Parathyroid adenoma (tissue), 2 donors: Measurements from ENCODE around the gene ENKUR.
"Not testable (repeated sequence)": the region's sequence is repeated elsewhere in the genome, so short reads cannot be mapped to it uniquely, and the experiment has no call there.

Experiments used
- H2AFZ ChIP-seq: fragments of 300-600 bp; sonication (generic); one replicate; pipeline ENCODE4 v1.7.0; 2017; ENCODE audit warnings: antibody characterized with exemption, mild to moderate bottlenecking
- H3K27ac ChIP-seq: fragments of 300-600 bp; sonication (generic); one replicate; pipeline ENCODE4 v1.7.0; 2017
- H3K27me3 ChIP-seq: fragments of 300-600 bp; sonication (generic); one replicate; pipeline ENCODE4 v1.7.0; 2017; ENCODE audit warnings: low read length; ENCODE audit not compliant: control insufficient read depth, insufficient read depth
- H3K36me3 ChIP-seq: fragments of 300-600 bp; sonication (generic); one replicate; pipeline ENCODE4 v1.7.0; 2017; ENCODE audit warnings: low read length; ENCODE audit not compliant: control insufficient read depth, insufficient read depth
- H3K4me1 ChIP-seq: fragments of 300-600 bp; sonication (generic); one replicate; pipeline ENCODE4 v1.7.0; 2017; ENCODE audit warnings: control low read depth
- H3K4me2 ChIP-seq: fragments of 300-600 bp; sonication (generic); one replicate; pipeline ENCODE4 v1.7.0; 2017; ENCODE audit warnings: low read length
- H3K4me3 ChIP-seq: fragments of 300-600 bp; sonication (generic); one replicate; pipeline ENCODE4 v1.7.0; 2017; ENCODE audit warnings: low read depth, low read length
- H3K79me2 ChIP-seq: fragments of 300-600 bp; sonication (generic); one replicate; pipeline ENCODE4 v1.7.0; 2017; ENCODE audit warnings: control low read depth
- H3K9ac ChIP-seq: fragments of 300-600 bp; sonication (generic); one replicate; pipeline ENCODE4 v1.7.0; 2017; ENCODE audit warnings: mild to moderate bottlenecking
- H3K9me3 ChIP-seq: fragments of 300-600 bp; sonication (generic); one replicate; pipeline ENCODE4 v1.7.0; 2017; ENCODE audit warnings: low read length; ENCODE audit not compliant: control insufficient read depth
- TF ChIP-seq, protein P1 (sequence below): fragments of 300-600 bp; sonication (generic); IDR thresholded peaks from one replicate; pipeline ENCODE4 v1.7.0; 2017; ENCODE audit warnings: antibody characterized with exemption, mild to moderate bottlenecking
- donor health status: primary hyperparathyroidism.

The ENKUR gene

DNA sequence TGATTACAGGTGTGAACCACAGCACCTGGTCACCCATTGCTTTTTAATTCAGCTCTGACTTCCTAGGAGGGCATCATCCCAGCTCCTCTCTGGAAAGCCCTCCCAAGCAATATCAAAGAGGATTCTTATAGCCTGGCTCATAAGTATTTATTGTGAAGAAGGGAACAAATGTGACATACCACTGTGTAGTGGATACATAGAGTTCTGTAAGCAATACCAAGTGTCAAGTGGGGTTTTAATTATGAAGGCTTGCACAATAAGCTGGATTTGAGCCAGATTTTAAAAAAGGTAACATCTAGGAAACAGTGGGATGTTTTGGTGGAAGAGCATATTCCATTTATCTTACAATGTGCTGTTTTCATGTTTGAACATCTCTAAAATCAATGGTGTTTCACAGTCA lies 44.6 kb downstream of the ENKUR start:
- Histone ChIP-seq H2AFZ (no peak overlapping the region), H3K27me3 (no peaks in the 10 kb centered on the region), H3K27ac (no peak overlapping the region), H3K4me1 (no peaks in the 10 kb centered on the region), H3K9me3 (no peaks in the 10 kb centered on the region), H3K36me3 (no peaks in the 10 kb centered on the region), H3K4me2 (no peak overlapping the region), H3K4me3 (no peak overlapping the region), H3K9ac (no peak overlapping the region), H3K79me2 (no peaks in the 10 kb centered on the region)
- TF ChIP-seq, protein P1, sequence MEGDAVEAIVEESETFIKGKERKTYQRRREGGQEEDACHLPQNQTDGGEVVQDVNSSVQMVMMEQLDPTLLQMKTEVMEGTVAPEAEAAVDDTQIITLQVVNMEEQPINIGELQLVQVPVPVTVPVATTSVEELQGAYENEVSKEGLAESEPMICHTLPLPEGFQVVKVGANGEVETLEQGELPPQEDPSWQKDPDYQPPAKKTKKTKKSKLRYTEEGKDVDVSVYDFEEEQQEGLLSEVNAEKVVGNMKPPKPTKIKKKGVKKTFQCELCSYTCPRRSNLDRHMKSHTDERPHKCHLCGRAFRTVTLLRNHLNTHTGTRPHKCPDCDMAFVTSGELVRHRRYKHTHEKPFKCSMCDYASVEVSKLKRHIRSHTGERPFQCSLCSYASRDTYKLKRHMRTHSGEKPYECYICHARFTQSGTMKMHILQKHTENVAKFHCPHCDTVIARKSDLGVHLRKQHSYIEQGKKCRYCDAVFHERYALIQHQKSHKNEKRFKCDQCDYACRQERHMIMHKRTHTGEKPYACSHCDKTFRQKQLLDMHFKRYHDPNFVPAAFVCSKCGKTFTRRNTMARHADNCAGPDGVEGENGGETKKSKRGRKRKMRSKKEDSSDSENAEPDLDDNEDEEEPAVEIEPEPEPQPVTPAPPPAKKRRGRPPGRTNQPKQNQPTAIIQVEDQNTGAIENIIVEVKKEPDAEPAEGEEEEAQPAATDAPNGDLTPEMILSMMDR = no peak

- Histone ChIP-seq H3K4me1 (no peaks in the 10 kb centered on the region), H3K4me2 (no peak overlapping the region), H3K27ac (no peak overlapping the region)
These were observed 46.1 kb downstream of the ENKUR start for GRCh38 chr10:24969841-24970281.

DNA sequence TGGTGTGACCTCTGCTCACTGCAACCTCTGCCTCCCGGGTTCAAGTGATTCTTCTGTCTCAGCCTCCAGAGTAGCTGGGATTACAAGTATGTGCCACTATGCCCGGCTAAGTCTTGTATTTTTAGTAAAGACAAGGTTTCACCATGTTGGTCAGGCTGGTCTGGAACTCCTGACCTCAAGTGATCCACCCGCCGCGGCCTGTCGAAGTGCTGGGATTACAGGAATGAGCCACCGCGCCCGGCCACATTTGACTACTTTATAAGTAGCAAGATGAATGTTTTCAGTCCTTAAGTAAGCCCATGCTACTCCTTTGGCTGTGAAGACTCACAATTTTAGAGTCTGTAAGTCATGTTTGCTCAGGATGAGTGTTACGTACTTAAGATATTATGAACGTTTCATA lies 47.0 kb downstream of the ENKUR start:
- H3K27ac ChIP-seq, H3K36me3 ChIP-seq, H3K9me3 ChIP-seq, H3K4me2 ChIP-seq, H3K27me3 ChIP-seq, H2AFZ ChIP-seq, H3K4me3 ChIP-seq, H3K4me1 ChIP-seq, H3K9ac ChIP-seq, H3K79me2 ChIP-seq: not testable (repeated sequence)

More at GRCh38 chr10:24969841-24970281, 46.1 kb downstream of the ENKUR start:
- Histone ChIP-seq H3K36me3 (no peaks in the 10 kb centered on the region), H2AFZ (no peak overlapping the region), H3K27me3 (no peaks in the 10 kb centered on the region), H3K79me2 (no peaks in the 10 kb centered on the region), H3K4me3 (no peak overlapping the region), H3K9me3 (no peaks in the 10 kb centered on the region), H3K9ac (no peak overlapping the region)
- TF ChIP-seq, protein P1 = no peak

DNA sequence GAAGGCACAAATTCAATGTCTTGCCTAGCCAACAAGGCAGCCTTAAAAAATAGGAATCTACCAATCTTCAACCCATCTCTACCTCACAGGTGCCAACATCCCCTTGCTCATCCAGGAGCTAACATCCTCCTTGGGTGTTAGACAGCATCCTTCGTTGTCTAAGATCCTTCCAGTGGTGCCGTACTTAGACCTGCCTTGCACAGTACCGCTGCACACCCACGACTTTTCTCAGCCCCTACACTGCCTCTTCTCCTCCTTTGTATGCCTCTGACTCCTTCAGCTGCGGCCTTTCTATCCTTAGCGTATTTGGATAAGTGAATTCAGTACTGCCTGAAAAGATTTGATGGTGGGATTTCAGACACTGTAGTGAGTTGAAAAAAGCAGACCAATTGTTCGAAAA lies 47.6 kb downstream of the ENKUR start:
- H3K9ac ChIP-seq = no peak overlapping the region
- H2AFZ ChIP-seq = no peak overlapping the region
- H3K27me3 ChIP-seq = no peaks in the 10 kb centered on the region
- H3K4me2 ChIP-seq = no peak overlapping the region
- no peak overlapping the region for H3K27ac ChIP-seq
- no peaks in the 10 kb centered on the region for H3K4me1 ChIP-seq
- H3K4me3 ChIP-seq = no peak overlapping the region
- TF ChIP-seq, protein P1 = no peak
- H3K36me3 ChIP-seq = no peaks in the 10 kb centered on the region
- H3K9me3 ChIP-seq = no peaks in the 10 kb centered on the region
- no peaks in the 10 kb centered on the region for H3K79me2 ChIP-seq

DNA sequence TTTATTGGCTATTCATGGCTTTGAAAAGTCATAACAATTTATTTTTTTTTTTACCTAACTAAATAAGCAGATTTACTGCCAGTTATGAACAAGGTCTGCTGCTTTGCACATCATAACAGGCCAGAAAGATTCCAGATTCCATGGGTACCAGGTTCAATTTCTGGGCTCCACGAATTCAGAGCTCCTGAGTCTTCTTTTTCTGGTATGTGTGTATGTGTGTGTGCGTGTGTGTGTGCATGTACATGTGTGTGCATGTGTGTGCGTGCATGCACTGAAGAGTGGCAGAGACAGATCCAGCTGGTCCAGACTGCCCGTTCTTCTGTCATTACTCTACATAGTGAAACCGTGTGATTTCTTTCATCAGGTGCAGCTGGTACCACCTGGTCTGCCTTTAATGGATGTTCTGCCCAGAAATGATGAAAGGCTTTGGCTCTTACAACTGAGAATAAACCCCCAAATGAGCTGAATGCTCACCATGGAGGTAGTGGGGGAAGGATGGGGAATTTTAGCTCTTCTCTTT lies 48.9 kb downstream of the ENKUR start:
- Histone ChIP-seq H3K36me3 (no peaks in the 10 kb centered on the region), H3K9ac (no peak overlapping the region), H3K9me3 (no peaks in the 10 kb centered on the region), H3K27ac (no peak overlapping the region), H3K4me3 (no peak overlapping the region), H3K4me2 (no peak overlapping the region), H3K79me2 (no peaks in the 10 kb centered on the region), H2AFZ (no peak overlapping the region), H3K4me1 (no peaks in the 10 kb centered on the region), H3K27me3 (no peaks in the 10 kb centered on the region)
- TF ChIP-seq, protein P1 = no peak
